ENCODE measurements around the gene ITGB1BP1. TPM values are rescaled to one million over a fixed set of nuclear protein-coding genes. Genes with fewer than 3 reads are reported as not detected.

ITGB1BP1 gene
- total RNA-seq, 2 experiments from 2014 or later = 171 to 180 TPM

GRCh38 chr2:9379391-9379755, 44.0 kb downstream of the ITGB1BP1 start:
- Mint-ChIP-seq H3K4me3 (no peak overlapping the region), H3K9me3 (no peaks in the 10 kb centered on the region), H3K27ac (no peak overlapping the region), H3K27me3 (no peaks in the 10 kb centered on the region), H3K4me1 (no peaks in the 10 kb centered on the region), H3K36me3 (no peaks in the 10 kb centered on the region)
- no peak for DNase-seq

GRCh38 chr2:9378433-9379390, 44.6 kb downstream of the ITGB1BP1 start:
- H3K4me1 Mint-ChIP-seq = no peaks in the 10 kb centered on the region
- H3K27ac Mint-ChIP-seq = no peak overlapping the region
- no peak for DNase-seq
- H3K9me3 Mint-ChIP-seq = no peaks in the 10 kb centered on the region
- H3K4me3 Mint-ChIP-seq = no peak overlapping the region
- no peaks in the 10 kb centered on the region for H3K27me3 Mint-ChIP-seq
- no peaks in the 10 kb centered on the region for H3K36me3 Mint-ChIP-seq

GRCh38 chr2:9377461-9378097, 45.7 kb downstream of the ITGB1BP1 start:
- H3K4me1 Mint-ChIP-seq = no peaks in the 10 kb centered on the region
- no peak overlapping the region for H3K4me3 Mint-ChIP-seq
- no peaks in the 10 kb centered on the region for H3K27me3 Mint-ChIP-seq
- DNase-seq = no peak
- H3K36me3 Mint-ChIP-seq = no peaks in the 10 kb centered on the region
- H3K9me3 Mint-ChIP-seq = no peaks in the 10 kb centered on the region
- no peak overlapping the region for H3K27ac Mint-ChIP-seq

GRCh38 chr2:9375857-9376428, 47.4 kb downstream of the ITGB1BP1 start:
- Mint-ChIP-seq H3K27me3 (no peaks in the 10 kb centered on the region), H3K4me1 (no peaks in the 10 kb centered on the region), H3K36me3 (no peaks in the 10 kb centered on the region), H3K27ac (no peak overlapping the region), H3K4me3 (no peak overlapping the region), H3K9me3 (no peaks in the 10 kb centered on the region)
- DNase-seq = no peak

GRCh38 chr2:9374071-9374730, 49.1 kb downstream of the ITGB1BP1 start:
- Mint-ChIP-seq H3K4me1 (no peaks in the 10 kb centered on the region), H3K4me3 (no peak overlapping the region), H3K9me3 (no peaks in the 10 kb centered on the region), H3K27me3 (no peaks in the 10 kb centered on the region), H3K27ac (no peak overlapping the region), H3K36me3 (no peaks in the 10 kb centered on the region)
- no peak for DNase-seq

- H3K4me1 Mint-ChIP-seq = no peaks in the 10 kb centered on the region
- H3K4me3 Mint-ChIP-seq = no peak overlapping the region
- H3K27ac Mint-ChIP-seq = no peak overlapping the region
- DNase-seq = no peak
- H3K36me3 Mint-ChIP-seq = no peaks in the 10 kb centered on the region
- no peaks in the 10 kb centered on the region for H3K27me3 Mint-ChIP-seq
- no peaks in the 10 kb centered on the region for H3K9me3 Mint-ChIP-seq
These were observed 49.9 kb downstream of the ITGB1BP1 start for GRCh38 chr2:9373476-9373875.

- H3K4me3 Mint-ChIP-seq = no peak overlapping the region
- H3K36me3 Mint-ChIP-seq = no peaks in the 10 kb centered on the region
- DNase-seq = no peak
- no peak overlapping the region for H3K27ac Mint-ChIP-seq
- no peaks in the 10 kb centered on the region for H3K9me3 Mint-ChIP-seq
- no peaks in the 10 kb centered on the region for H3K4me1 Mint-ChIP-seq
- H3K27me3 Mint-ChIP-seq = no peaks in the 10 kb centered on the region
These were observed 50.3 kb downstream of the ITGB1BP1 start for GRCh38 chr2:9373047-9373446.

GRCh38 chr2:9370746-9371145, 52.6 kb downstream of the ITGB1BP1 start:
- Mint-ChIP-seq H3K27ac (no peak overlapping the region), H3K4me3 (no peak overlapping the region), H3K36me3 (no peaks in the 10 kb centered on the region)

GRCh38 chr2:9366026-9366425, 57.3 kb downstream of the ITGB1BP1 start:
- no peaks in the 10 kb centered on the region for H3K4me1 Mint-ChIP-seq
- peaks cover 5% of the 10 kb centered on the region for H3K27me3 Mint-ChIP-seq
- H3K27ac Mint-ChIP-seq = no peak overlapping the region
- H3K9me3 Mint-ChIP-seq = no peaks in the 10 kb centered on the region
- H3K36me3 Mint-ChIP-seq = no peaks in the 10 kb centered on the region
- DNase-seq = no peak
- H3K4me3 Mint-ChIP-seq = no peak overlapping the region

More at GRCh38 chr2:9370746-9371145, 52.6 kb downstream of the ITGB1BP1 start:
- Mint-ChIP-seq H3K27me3 (no peaks in the 10 kb centered on the region), H3K4me1 (no peaks in the 10 kb centered on the region), H3K9me3 (no peaks in the 10 kb centered on the region)
- no peak for DNase-seq

GRCh38 chr2:9365498-9366019, 57.8 kb downstream of the ITGB1BP1 start:
- Mint-ChIP-seq H3K4me1 (no peaks in the 10 kb centered on the region), H3K27ac (no peak overlapping the region), H3K27me3 (peaks cover 5% of the 10 kb centered on the region), H3K36me3 (no peaks in the 10 kb centered on the region), H3K4me3 (no peak overlapping the region), H3K9me3 (no peaks in the 10 kb centered on the region)
- DNase-seq = no peak

- no peak overlapping the region for H3K27ac Mint-ChIP-seq
- no peaks in the 10 kb centered on the region for H3K4me1 Mint-ChIP-seq
- H3K4me3 Mint-ChIP-seq = no peak overlapping the region
- no peak for DNase-seq
- H3K27me3 Mint-ChIP-seq = peaks cover 5% of the 10 kb centered on the region
- H3K36me3 Mint-ChIP-seq = no peaks in the 10 kb centered on the region
- no peaks in the 10 kb centered on the region for H3K9me3 Mint-ChIP-seq
These were observed 58.4 kb downstream of the ITGB1BP1 start for GRCh38 chr2:9364791-9365497.

- H3K27ac Mint-ChIP-seq = no peak overlapping the region
- H3K27me3 Mint-ChIP-seq = peaks cover 8% of the 10 kb centered on the region
- no peaks in the 10 kb centered on the region for H3K36me3 Mint-ChIP-seq
- no peaks in the 10 kb centered on the region for H3K4me1 Mint-ChIP-seq
- H3K9me3 Mint-ChIP-seq = no peaks in the 10 kb centered on the region
- no peak overlapping the region for H3K4me3 Mint-ChIP-seq
- DNase-seq = no peak
These were observed 59.0 kb downstream of the ITGB1BP1 start for GRCh38 chr2:9364373-9364772.

GRCh38 chr2:9360701-9361100, 62.6 kb downstream of the ITGB1BP1 start:
- Mint-ChIP-seq H3K27me3 (peaks cover 16% of the 10 kb centered on the region), H3K36me3 (no peaks in the 10 kb centered on the region), H3K4me1 (no peaks in the 10 kb centered on the region), H3K4me3 (no peak overlapping the region), H3K9me3 (no peaks in the 10 kb centered on the region), H3K27ac (no peak overlapping the region)
- DNase-seq = no peak

- H3K4me1 Mint-ChIP-seq = no peaks in the 10 kb centered on the region
- no peak for DNase-seq
- no peaks in the 10 kb centered on the region for H3K9me3 Mint-ChIP-seq
- no peak overlapping the region for H3K4me3 Mint-ChIP-seq
- no peaks in the 10 kb centered on the region for H3K36me3 Mint-ChIP-seq
- H3K27ac Mint-ChIP-seq = no peak overlapping the region
- peaks cover 20% of the 10 kb centered on the region for H3K27me3 Mint-ChIP-seq
These were observed 63.2 kb downstream of the ITGB1BP1 start for GRCh38 chr2:9360110-9360509.
